Vagina (tissue), 2 donors: ENCODE measurements around the gene TBCC. TPM values are rescaled to one million over a fixed set of nuclear protein-coding genes. Genes with fewer than 3 reads are reported as not detected.
"Not testable (repeated sequence)": the region's sequence is repeated elsewhere in the genome, so short reads cannot be mapped to it uniquely, and the experiment has no call there.

Source experiments
- DNase-seq, 2 donors: peaks; one replicate each; pipeline ENCODE4 v3.0.0-alpha.2; 2017; ENCODE audit errors: extremely low spot score in 2 of 2
- H3K27ac ChIP-seq: fragments of 200-600 bp; sonication (generic); one replicate; pipeline ENCODE4 v1.5.1; 2019
- H3K27me3 ChIP-seq: fragments of 200-600 bp; sonication (generic); one replicate; pipeline ENCODE4 v1.5.1; 2019
- H3K36me3 ChIP-seq, 2 donors: fragments of 200-600 bp; sonication (generic); one replicate each; pipeline ENCODE4 v1.5.1; 2017 to 2019
- H3K4me1 ChIP-seq: fragments of 200-600 bp; sonication (generic); one replicate; pipeline ENCODE4 v1.5.1; 2019
- H3K4me3 ChIP-seq, 2 donors: fragments of 200-600 bp; sonication (generic); 1 replicate in 1 of 2; 2 replicates in 1 of 2; pipeline ENCODE4 v1.5.1; 2016 to 2019
- H3K9me3 ChIP-seq: fragments of 200-600 bp; sonication (generic); one replicate; pipeline ENCODE4 v1.5.1; 2019
- POLR2A ChIP-seq, 2 donors: fragments of 450-650 bp; IDR thresholded peaks; one replicate each; pipeline ENCODE4 v1.6.1; 2017; ENCODE audit warnings: antibody characterized with exemption in 2 of 2, mild to moderate bottlenecking in 2 of 2, moderate library complexity in 2 of 2
- POLR2AphosphoS5 ChIP-seq, 2 donors: sonication (generic); formaldehyde crosslinking; IDR thresholded peaks; one replicate each; pipeline ENCODE4 v1.9.0; 2017; ENCODE audit warnings: antibody characterized with exemption in 2 of 2, mild to moderate bottlenecking in 2 of 2, low read depth in 1 of 2; ENCODE audit not compliant: insufficient read depth in 1 of 2
- intact Hi-C: fragments of 100-400 bp; cut with DNase I; formaldehyde crosslinking; loops from one replicate; pipeline ENCODE4 v1.15.1; 2023
- total RNA-seq: library from RNA; depleted of rRNA; stranded (reverse); fragments of >200 nt; gene quantifications from one replicate; pipeline ENCODE4 v1.2.3, GENCODE V29; 2016
- TF ChIP-seq, protein P1 (sequence below), 3 experiments: fragments of 450-650 bp in 2 of 3; fragments of 200-600 bp in 1 of 3; sonication (generic) in 1 of 3; IDR thresholded peaks; one replicate each; pipeline ENCODE4 v1.5.1; 2017 to 2019; ENCODE audit warnings: antibody characterized with exemption in 3 of 3, mild to moderate bottlenecking in 2 of 3, moderate library complexity in 2 of 3

Gene TBCC
- total RNA-seq, 1 donor from 2014 or later = 16.7 TPM

DNA sequence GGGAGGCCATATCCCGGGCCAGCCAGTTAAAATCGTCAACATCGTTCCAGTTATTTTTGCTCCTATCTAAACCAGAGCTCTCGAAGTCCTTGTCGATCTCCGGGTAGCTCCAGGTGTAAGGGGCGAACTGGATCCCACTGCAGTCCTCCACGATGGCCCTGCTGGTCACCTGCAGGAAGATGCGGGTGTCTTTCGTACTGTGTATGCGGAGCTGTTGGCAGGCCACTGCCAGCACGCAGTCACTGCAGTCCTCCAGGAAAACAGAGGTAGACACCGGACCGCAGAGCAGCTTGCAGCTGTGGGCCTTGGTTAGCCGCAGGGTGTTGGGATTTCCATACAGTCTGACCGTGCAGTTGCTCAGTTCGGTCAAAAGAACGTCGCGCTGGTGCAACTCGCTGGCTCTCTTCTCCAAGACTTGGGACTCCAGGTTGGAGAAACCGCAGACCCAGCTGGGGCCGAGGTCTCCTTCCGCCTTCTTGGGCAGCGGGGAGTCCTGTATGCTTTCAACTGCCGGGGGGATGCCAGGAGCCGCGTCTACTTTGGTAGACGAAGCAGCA lies 742 bp downstream of the TBCC start:
- H3K4me3 ChIP-seq = peak overlapping the region; percentile 87 to 97
- H3K27ac ChIP-seq = peak overlapping the region; percentile 98
- intact Hi-C loops = no loop called here
- H3K36me3 ChIP-seq = no peaks in the 10 kb centered on the region
- TF ChIP-seq, protein P1, sequence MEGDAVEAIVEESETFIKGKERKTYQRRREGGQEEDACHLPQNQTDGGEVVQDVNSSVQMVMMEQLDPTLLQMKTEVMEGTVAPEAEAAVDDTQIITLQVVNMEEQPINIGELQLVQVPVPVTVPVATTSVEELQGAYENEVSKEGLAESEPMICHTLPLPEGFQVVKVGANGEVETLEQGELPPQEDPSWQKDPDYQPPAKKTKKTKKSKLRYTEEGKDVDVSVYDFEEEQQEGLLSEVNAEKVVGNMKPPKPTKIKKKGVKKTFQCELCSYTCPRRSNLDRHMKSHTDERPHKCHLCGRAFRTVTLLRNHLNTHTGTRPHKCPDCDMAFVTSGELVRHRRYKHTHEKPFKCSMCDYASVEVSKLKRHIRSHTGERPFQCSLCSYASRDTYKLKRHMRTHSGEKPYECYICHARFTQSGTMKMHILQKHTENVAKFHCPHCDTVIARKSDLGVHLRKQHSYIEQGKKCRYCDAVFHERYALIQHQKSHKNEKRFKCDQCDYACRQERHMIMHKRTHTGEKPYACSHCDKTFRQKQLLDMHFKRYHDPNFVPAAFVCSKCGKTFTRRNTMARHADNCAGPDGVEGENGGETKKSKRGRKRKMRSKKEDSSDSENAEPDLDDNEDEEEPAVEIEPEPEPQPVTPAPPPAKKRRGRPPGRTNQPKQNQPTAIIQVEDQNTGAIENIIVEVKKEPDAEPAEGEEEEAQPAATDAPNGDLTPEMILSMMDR (IDR thresholded peaks at IDR 0.05) = no peak
- no peak for TF ChIP-seq POLR2A (IDR thresholded peaks at IDR 0.05)
- TF ChIP-seq POLR2AphosphoS5 (IDR thresholded peaks at IDR 0.05; ENCODE audit: insufficient read depth in 1 of 2, low read depth in 1 of 2) = no peak
- no peak for DNase-seq
- H3K9me3 ChIP-seq = no peaks in the 10 kb centered on the region
- peaks cover 48% of the 10 kb centered on the region for H3K4me1 ChIP-seq
- no peaks in the 10 kb centered on the region for H3K27me3 ChIP-seq

DNA sequence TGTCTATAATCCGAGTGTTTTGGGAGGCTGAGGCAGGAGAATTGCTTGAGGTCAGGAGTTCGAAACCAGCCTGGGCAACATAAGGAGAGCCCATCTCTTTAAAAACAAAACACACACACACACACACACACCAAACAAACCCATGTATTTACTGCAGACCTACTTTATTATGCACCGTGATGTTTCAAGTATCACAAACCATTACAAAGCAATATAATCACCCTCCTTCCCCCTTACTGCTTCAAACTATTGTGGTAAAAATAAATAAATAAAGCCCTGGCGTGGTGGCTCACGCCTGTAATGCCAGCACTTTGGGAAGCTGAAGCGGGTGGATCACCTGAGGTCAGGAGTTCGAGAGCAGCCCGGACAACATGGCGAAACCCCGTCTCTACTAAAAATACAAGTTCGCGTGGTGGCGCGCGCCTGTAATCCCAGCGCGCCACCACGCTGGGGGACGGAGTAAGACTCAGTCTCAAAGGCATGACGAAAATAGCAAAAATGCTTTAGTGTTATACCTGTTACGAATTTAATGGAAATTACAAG lies 1.5 kb downstream of the TBCC start:
- H3K4me3 ChIP-seq = peak overlapping the region; percentile 87 to 97
- H3K36me3 ChIP-seq = no peaks in the 10 kb centered on the region
- intact Hi-C loops = no loop called here
- peaks cover 45% of the 10 kb centered on the region for H3K4me1 ChIP-seq
- H3K9me3 ChIP-seq = no peaks in the 10 kb centered on the region
- TF ChIP-seq POLR2AphosphoS5 (IDR thresholded peaks at IDR 0.05; ENCODE audit: insufficient read depth in 1 of 2, low read depth in 1 of 2) = no peak
- no peak for TF ChIP-seq POLR2A (IDR thresholded peaks at IDR 0.05)
- TF ChIP-seq, protein P1 (IDR thresholded peaks at IDR 0.05) = no peak
- no peaks in the 10 kb centered on the region for H3K27me3 ChIP-seq
- peak overlapping the region; percentile 98 for H3K27ac ChIP-seq
- no peak for DNase-seq

DNA sequence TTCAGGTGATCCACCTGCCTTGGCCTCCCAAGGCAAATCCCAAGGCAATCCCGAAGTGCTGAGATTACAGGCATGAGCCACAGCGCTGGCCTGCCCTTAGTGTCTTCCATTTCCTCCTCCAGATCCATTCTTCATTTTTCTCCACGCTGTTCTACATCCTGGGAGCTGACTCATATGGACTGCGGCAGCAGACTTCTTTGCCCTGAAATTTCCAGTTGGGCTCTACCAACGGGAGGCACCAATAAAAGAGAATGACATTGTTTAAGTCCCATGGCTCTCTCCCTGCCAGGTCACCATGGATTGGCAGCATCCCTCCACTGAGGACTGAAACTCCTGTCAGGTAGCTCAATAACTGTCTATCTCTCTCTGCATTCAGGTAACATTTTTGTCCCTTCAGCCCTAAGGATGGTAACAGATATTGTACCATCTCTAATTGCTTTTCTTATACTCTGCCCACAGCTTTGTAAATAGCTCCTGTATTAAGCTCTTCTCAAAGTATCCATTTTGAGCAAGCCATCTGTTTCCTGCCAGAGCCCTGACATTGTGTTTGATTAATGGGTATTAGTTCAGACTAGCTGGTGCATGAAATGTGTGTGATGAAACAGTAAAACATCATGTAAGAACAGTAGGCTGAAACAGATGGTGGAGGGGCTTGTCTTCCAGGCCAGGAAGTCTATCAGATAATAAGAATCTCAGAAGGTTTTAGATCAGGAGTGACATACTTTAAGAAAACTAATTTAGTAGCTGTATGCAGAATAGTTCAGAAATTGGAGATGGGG lies 3.6 kb downstream of the TBCC start:
- H3K36me3 ChIP-seq = no peaks in the 10 kb centered on the region
- intact Hi-C loops = no loop called here

DNA sequence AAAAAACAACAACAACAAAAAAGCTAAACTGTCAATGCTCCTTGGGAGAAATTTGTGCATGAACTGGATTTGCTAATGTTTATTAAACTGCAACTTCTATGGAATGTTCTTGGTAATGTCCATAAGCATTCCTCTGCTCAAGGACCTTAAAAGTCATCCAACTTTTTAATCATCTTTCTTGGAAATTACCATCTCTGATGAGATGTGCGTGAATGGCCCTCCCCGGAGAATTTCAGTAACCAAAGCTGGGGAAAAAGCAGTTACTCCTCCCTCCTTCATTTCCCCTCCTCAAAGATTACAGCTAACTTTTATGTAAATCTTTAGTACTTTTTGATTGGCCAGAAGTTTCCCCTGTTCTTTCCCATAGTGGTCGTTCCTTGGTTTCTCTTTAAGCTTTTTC lies 5.2 kb downstream of the TBCC start:
- H3K4me1 ChIP-seq = peaks cover 31% of the 10 kb centered on the region
- no peak for TF ChIP-seq POLR2A (IDR thresholded peaks at IDR 0.05)
- TF ChIP-seq, protein P1 (IDR thresholded peaks at IDR 0.05) = no peak
- TF ChIP-seq POLR2AphosphoS5 (IDR thresholded peaks at IDR 0.05; ENCODE audit: insufficient read depth in 1 of 2, low read depth in 1 of 2) = no peak
- no peak overlapping the region for H3K27ac ChIP-seq
- no peaks in the 10 kb centered on the region for H3K9me3 ChIP-seq
- H3K4me3 ChIP-seq = no peak overlapping the region
- no peak for DNase-seq
- intact Hi-C loops = no loop called here
- H3K27me3 ChIP-seq = no peaks in the 10 kb centered on the region
- no peaks in the 10 kb centered on the region for H3K36me3 ChIP-seq

More for the DNA sequence above, 3.6 kb downstream of the TBCC start:
- no peaks in the 10 kb centered on the region for H3K9me3 ChIP-seq
- H3K27ac ChIP-seq = no peak overlapping the region
- H3K27me3 ChIP-seq = no peaks in the 10 kb centered on the region
- DNase-seq = no peak
- TF ChIP-seq, protein P1 (IDR thresholded peaks at IDR 0.05) = no peak
- no peak for TF ChIP-seq POLR2A (IDR thresholded peaks at IDR 0.05)
- no peak for TF ChIP-seq POLR2AphosphoS5 (IDR thresholded peaks at IDR 0.05; ENCODE audit: insufficient read depth in 1 of 2, low read depth in 1 of 2)
- H3K4me1 ChIP-seq = peaks cover 31% of the 10 kb centered on the region
- no peak overlapping the region for H3K4me3 ChIP-seq

DNA sequence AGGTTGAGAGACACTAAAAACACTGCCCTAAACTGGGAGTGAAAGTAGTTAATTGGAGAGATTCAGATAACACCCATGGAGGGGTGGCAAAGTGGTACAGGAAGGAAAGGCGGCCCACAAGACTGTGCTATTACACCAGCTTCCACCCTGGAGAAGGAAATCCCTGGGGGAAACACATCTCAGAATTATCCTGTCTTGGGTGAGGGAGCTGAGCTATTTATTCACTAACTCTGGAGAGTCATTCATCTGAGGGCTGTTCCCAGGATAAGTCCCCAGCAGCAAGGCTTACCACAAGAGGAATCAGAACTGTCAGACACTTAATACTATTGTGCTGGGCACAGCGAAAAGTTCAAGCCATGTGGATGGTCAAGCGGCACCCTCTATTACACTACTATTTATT lies 9.9 kb downstream of the TBCC start:
- no peaks in the 10 kb centered on the region for H3K27me3 ChIP-seq
- TF ChIP-seq POLR2AphosphoS5 (IDR thresholded peaks at IDR 0.05; ENCODE audit: insufficient read depth in 1 of 2, low read depth in 1 of 2) = no peak
- no peak for TF ChIP-seq POLR2A (IDR thresholded peaks at IDR 0.05)
- TF ChIP-seq, protein P1 (IDR thresholded peaks at IDR 0.05) = no peak
- no peak overlapping the region for H3K4me3 ChIP-seq
- H3K4me1 ChIP-seq = no peaks in the 10 kb centered on the region
- H3K9me3 ChIP-seq = no peaks in the 10 kb centered on the region
- no peak for DNase-seq
- no peaks in the 10 kb centered on the region for H3K36me3 ChIP-seq
- no peak overlapping the region for H3K27ac ChIP-seq
- intact Hi-C loops = no loop called here

DNA sequence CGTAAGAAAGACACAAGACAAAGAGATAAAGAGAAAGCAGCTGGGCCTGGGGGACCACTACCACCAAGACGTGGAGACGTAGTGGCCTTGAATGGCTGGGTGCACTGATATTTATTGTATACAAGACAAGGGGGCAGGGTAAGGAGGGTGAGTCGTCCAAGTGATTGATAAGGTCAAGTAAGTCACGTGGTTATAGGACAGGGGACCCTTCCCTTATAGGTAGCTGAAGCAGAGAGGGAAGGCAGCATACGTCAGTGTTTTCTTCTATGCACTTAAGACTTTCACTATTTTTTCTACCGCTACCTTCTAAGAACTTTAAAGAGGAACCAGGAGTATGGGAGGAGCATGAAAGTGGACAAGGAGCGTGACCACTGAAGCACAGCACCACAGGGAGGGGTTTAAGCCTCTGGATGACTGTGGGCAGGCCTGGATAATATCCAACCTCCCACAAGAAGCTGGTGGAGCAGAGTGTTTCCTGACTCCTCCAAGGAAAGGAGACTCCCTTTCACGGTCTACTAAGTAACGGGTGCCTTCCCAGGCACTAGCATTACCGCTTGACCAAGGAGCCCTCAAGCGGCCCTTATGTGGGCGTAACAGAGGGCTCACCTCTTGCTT lies 11.9 kb downstream of the TBCC start:
- H3K9me3 ChIP-seq, DNase-seq, H3K4me1 ChIP-seq, H3K27me3 ChIP-seq, H3K4me3 ChIP-seq, intact Hi-C loops, H3K27ac ChIP-seq, H3K36me3 ChIP-seq: not testable (repeated sequence)
